NCI-H2029 (cell line): ENCODE results near the gene PIGR.

ENCODE experiments used
- DNase-seq: peaks from one replicate; lab custom pipeline; 2025; lab: John Stamatoyannopoulos, UW

PIGR gene

DNA sequence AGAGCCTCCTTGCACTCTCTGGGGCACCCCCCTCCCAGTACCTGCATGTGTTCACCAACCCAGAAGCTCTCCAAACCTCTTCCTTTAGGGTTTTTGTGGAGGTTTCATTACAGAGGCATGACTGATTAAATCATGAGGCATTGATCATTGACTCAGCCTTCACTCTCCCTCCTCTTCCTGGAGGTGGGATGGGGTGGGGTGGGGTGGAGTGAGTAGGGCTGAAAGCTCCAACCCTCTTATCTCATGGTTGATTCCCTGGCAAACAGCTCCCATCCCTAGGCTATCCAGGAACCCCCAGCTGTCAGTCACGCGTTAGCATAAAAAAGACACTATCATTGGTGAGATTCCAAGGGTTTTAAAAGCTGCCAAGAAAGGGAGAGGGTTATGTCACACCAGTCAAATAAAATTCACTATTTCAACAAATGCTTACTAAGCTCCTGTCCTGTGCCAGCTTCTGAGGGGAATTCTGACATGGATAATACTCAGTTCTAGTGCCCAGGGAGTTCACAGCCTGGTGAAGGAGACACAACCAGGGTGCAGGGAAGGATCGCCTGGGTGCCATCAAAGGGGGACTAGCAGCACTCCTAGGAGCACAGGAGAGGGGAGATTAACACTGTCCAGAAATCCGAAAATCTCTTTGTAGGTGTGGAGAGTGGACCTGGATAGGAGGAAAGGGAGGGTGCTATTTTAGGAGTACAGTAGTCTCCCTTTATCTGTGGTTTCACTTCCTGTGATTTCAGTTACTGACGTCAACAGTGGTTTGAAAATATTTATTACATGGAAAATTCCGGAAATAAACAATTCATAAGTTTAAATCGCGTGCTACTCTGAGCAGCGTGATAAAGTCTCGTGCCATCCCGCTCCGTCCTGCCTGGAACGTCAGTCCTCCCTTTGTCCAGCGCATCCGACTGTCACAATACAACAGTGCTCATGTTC is 55.9 kb downstream of the PIGR start:
- DNase-seq = peak; percentile 8

DNA sequence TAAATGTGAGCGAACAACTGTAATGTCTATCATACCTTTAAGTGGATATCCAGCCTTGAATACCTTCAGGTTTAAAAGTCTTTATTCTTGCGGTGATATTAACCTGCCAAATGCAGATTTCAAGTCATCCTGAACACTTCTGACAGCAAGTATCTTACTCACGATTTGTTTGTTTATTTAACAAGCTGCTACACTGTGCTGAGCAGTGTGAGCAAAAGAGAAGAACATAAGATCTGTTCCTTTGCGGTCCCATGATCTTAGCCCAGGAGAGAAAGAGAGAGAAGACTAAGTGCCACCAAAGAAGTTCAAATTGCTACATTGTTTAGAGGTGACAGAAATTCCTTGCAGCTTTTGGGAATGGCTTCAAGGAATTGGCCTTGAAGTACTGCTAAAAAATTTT is 58.6 kb downstream of the PIGR start:
- no peak for DNase-seq

DNA sequence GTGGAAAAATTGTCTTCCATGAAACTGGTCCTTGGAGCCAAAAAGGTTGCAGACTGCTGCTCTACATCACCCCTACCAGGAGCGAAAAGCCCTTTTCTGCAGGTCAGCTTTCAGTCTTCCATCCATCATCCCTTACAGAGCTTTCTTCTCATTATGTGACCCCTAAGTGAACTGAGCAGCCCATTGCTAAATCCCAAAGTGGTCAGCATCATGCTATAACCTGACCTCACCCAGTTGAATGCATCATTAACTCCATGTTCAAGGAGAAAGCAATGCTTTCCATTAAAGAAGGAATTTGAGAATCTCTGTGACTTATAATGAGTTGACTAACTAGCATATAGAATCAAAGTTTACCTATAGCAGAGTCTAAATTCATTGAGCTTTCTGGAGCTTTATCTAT is 59.4 kb downstream of the PIGR start:
- DNase-seq = no peak

DNA sequence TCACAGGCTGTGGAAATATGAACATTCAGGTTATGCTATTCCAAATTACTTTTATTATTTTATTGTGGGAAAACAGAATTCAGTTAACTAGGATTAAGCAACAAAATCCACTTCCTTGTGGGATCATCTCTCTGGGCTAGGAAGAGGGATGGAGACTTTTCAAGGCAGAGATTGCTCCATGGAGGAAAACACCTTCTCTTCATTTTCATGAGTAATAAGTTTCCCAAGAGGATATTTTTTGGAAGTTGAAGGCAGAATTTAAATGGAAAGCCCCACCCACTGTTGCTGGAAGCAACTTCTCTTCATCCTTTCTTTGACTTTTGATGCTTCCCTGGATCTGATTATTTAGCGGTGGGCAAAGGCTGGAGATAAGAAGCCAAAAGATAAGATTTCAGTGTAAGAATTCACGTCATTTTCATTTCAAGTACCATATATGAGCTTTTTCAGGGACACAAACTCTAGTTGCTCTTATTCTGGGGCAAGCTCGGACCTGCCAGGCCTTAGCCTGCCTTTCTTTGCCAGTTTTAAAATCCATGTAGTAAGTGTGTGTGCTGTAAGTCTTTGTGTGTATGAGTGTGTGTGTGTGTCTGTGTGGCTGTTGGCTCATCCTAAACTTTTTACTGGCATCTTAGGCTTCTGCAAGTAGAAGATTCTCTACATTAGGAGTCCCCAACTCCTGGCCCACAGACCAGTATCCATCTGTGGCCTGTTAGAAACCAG is 60.8 kb downstream of the PIGR start:
- no peak for DNase-seq

DNA sequence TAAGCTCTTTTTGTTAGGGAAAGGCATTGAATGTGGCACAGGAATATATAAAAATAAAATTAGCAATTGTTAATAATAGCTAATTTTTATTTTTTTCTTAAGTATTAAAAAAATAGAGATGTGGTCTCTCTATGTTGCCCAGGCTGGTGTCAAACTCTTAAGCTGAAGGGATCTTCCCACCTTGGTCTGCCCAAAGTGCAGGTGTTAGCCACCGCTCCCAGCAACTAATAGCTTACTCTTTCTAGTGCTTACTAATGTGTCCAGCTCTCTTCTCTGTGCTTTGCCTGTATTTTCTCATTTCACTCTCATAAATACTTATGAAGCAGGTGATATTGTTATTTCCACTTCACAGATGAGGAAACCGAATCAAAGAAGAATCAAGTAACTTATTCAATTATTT is 62.4 kb downstream of the PIGR start:
- no peak for DNase-seq

DNA sequence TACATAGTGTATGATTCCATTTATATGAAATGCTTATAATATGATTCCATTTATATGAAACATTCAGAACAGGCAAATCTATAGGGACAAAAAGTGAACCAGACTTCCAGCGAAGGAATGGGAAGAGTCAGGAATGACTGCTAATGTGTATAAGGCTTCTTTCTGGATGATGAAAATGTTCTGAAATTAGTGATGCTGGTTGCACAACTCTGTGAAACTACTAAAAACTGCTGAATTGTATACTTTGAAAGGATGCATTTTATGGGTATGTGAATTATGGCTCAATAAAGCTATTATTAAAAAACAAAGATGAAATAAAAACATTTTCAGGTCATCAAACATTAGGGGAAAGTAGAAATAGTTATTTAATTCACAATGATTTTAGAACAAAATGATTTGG is 63.1 kb downstream of the PIGR start:
- DNase-seq = no peak

DNA sequence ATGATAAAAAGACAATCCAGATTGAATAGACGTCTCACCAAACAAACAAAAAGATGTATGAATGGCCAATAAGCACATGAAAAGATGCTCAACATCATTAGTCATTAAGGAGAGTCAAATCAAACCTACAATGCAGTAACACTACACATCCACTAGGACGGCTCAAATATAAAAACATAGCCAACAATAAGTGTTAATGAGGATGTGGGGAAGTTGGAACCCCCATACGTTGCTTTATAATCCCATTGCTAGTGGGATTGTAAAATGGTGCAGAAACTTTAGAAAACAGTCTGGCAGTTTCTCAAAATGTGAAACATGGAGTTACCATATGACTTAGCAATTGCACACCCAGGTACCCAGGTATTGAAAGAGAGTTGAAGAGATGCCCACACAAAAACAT is 63.7 kb downstream of the PIGR start:
- DNase-seq = no peak

DNA sequence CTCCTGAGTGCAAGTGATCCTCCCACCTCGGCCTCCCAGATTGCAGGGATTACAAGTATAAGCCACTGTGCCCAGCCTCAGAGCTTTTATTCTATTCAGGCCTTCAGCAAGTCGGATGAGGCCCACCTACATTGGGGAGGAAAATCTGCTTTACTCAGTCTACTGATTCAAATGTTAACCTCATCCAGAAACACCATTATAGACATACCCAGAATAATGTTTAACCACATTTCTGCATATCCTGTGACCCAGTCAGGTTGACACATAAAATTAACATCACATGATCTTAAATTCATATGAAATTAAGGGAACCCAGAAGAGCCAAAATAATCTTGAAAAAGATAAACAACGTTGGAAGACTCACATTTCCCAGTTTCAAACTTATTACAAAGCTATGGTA is 66.0 kb downstream of the PIGR start:
- no peak for DNase-seq
